SK-N-SH (cell line): Measurements from ENCODE around the gene STXBP1.

Source experiments
- CHD2 ChIP-seq: fragments of 150-350 bp; IDR thresholded peaks from 2 replicates; pipeline ENCODE4 v1.6.1; 2018; ENCODE audit warnings: low read length; ENCODE audit not compliant: partially characterized antibody
- ELF1 ChIP-seq: IDR thresholded peaks from 2 replicates; pipeline ENCODE4 v1.4.0; 2012
- EP300 ChIP-seq, 2 experiments: IDR thresholded peaks; 2 replicates each; pipeline versions ENCODE4 v1.4.0 to v1.6.1; 2012; ENCODE audit warnings: borderline replicate concordance in 1 of 2, low read depth in 1 of 2, low read length in 1 of 2
- FOXJ3 ChIP-seq: sonication (generic); formaldehyde crosslinking; IDR thresholded peaks from 2 replicates; pipeline ENCODE4 v1.5.1; 2020; ENCODE audit warnings: mild to moderate bottlenecking, missing genetic modification reagents
- POLR2AphosphoS5 ChIP-seq: IDR thresholded peaks from 2 replicates; pipeline ENCODE4 v1.6.1; 2012; ENCODE audit warnings: low read depth, low read length
- SMC3 ChIP-seq: IDR thresholded peaks from 2 replicates; pipeline ENCODE4 v1.6.1; 2012; ENCODE audit warnings: low read depth, low read length, improper control_type of control experiment
- TAF1 ChIP-seq: IDR thresholded peaks from 2 replicates; pipeline ENCODE4 v1.6.1; 2012; ENCODE audit warnings: low read depth, mild to moderate bottlenecking, low read length, moderate library complexity, borderline replicate concordance
- TF ChIP-seq, protein P1 (sequence below): fragments of 200-600 bp; sonication (generic); IDR thresholded peaks from 2 replicates; pipeline ENCODE4 v1.6.1; 2017; ENCODE audit warnings: antibody characterized with exemption, mild to moderate bottlenecking, moderate library complexity
- TF ChIP-seq, protein P2 (sequence below): IDR thresholded peaks from 2 replicates; pipeline ENCODE4 v1.6.1; 2012; ENCODE audit warnings: mild to moderate bottlenecking, low read depth, low read length, moderate library complexity
- TF ChIP-seq, protein P3 (sequence below): IDR thresholded peaks from 2 replicates; pipeline ENCODE4 v1.4.0; 2012; ENCODE audit warnings: low read depth

DNA sequence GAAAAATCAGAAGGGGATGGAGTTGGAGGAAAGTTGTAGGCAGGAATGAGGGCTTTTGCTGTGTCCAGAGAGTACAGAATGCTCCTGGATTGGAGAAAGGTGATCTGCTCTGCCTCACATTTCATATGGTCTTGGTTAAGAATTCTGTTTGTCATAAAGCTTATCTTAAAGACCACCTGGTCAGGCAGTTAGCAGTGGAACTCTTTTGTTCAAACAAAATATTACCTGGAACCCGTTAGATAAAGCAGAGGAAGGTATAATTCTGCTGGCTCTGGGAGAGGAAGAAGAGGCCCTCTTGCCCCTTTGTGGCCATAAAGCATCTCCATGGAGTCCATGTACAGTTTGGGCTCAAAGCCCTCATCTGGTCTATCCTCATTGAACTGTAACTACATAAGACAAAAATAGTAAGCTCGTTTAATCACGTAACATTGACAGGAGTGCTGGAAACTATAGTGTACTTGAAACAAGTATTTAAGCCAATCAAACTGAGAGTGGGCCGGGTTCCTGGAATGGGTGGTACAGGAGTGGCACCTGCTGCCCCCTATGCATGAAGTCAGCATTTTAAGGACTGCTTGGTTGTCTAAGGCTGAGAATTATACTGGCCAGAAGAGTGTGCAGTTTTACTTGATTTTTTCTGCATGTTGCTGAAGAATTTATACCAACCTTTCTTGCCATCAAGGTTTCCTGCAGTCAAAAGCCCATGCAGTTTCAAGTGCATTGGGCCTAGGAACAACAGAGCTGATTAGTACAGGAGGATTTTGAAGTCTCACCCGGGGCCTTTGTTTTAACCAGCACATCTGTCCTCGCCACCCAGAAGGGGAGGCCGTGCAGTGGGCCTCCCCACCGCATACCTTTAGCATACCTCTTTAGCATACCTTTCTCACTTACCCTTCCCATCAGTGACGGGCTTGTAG, 39.9 kb downstream of the STXBP1 start:
- TF ChIP-seq, protein P1, sequence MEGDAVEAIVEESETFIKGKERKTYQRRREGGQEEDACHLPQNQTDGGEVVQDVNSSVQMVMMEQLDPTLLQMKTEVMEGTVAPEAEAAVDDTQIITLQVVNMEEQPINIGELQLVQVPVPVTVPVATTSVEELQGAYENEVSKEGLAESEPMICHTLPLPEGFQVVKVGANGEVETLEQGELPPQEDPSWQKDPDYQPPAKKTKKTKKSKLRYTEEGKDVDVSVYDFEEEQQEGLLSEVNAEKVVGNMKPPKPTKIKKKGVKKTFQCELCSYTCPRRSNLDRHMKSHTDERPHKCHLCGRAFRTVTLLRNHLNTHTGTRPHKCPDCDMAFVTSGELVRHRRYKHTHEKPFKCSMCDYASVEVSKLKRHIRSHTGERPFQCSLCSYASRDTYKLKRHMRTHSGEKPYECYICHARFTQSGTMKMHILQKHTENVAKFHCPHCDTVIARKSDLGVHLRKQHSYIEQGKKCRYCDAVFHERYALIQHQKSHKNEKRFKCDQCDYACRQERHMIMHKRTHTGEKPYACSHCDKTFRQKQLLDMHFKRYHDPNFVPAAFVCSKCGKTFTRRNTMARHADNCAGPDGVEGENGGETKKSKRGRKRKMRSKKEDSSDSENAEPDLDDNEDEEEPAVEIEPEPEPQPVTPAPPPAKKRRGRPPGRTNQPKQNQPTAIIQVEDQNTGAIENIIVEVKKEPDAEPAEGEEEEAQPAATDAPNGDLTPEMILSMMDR: no peak
- TF ChIP-seq TAF1 (no peak), FOXJ3 (no peak), ELF1 (no peak), EP300 (IDR thresholded peaks at IDR 0.05; ENCODE audit: borderline replicate concordance in 1 of 2, low read depth in 1 of 2, low read length in 1 of 2) (no peak), SMC3 (no peak), CHD2 (no peak), POLR2AphosphoS5 (no peak)
- TF ChIP-seq, protein P2, sequence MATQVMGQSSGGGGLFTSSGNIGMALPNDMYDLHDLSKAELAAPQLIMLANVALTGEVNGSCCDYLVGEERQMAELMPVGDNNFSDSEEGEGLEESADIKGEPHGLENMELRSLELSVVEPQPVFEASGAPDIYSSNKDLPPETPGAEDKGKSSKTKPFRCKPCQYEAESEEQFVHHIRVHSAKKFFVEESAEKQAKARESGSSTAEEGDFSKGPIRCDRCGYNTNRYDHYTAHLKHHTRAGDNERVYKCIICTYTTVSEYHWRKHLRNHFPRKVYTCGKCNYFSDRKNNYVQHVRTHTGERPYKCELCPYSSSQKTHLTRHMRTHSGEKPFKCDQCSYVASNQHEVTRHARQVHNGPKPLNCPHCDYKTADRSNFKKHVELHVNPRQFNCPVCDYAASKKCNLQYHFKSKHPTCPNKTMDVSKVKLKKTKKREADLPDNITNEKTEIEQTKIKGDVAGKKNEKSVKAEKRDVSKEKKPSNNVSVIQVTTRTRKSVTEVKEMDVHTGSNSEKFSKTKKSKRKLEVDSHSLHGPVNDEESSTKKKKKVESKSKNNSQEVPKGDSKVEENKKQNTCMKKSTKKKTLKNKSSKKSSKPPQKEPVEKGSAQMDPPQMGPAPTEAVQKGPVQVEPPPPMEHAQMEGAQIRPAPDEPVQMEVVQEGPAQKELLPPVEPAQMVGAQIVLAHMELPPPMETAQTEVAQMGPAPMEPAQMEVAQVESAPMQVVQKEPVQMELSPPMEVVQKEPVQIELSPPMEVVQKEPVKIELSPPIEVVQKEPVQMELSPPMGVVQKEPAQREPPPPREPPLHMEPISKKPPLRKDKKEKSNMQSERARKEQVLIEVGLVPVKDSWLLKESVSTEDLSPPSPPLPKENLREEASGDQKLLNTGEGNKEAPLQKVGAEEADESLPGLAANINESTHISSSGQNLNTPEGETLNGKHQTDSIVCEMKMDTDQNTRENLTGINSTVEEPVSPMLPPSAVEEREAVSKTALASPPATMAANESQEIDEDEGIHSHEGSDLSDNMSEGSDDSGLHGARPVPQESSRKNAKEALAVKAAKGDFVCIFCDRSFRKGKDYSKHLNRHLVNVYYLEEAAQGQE: no peak
- TF ChIP-seq, protein P3, sequence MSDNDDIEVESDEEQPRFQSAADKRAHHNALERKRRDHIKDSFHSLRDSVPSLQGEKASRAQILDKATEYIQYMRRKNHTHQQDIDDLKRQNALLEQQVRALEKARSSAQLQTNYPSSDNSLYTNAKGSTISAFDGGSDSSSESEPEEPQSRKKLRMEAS: no peak
